ENCODE data around the gene HOXC10.

The HOXC10 gene

GRCh38 chr12:54017027-54017788 lies 32.3 kb downstream of the HOXC10 start:
- peak; percentile 74 to 98 for DNase-seq

GRCh38 chr12:54017878-54018467 lies 33.0 kb downstream of the HOXC10 start:
- peak; percentile 97 to 98 for DNase-seq

DNA sequence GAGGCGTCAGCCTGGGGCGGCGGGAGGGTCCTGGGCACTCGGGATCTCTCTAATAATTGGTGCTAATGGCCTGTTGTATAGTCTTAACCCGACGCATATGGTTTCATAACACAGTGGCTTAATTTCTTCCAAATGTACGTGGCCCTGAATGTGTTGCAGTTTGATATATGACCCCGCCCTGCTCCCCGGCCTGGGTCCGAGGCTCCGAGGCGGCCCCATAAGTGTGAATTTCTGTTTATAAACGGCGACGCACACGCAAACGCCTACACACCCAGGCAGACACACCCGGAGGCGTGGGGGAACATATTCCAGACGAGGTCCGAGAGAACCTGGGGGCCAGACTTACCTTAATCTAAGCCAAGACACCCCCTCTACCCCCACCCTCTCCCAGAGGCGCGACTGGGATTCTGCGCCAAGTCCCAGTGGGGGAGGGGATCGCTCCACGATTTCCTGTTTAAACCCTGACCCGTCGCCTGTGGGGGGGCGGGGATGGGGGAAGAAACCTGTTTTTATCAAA lies 33.6 kb downstream of the HOXC10 start:
- no peak for DNase-seq

- no peak for DNase-seq
Measured at GRCh38 chr12:54019091-54019811, 34.3 kb downstream of the HOXC10 start.

DNA sequence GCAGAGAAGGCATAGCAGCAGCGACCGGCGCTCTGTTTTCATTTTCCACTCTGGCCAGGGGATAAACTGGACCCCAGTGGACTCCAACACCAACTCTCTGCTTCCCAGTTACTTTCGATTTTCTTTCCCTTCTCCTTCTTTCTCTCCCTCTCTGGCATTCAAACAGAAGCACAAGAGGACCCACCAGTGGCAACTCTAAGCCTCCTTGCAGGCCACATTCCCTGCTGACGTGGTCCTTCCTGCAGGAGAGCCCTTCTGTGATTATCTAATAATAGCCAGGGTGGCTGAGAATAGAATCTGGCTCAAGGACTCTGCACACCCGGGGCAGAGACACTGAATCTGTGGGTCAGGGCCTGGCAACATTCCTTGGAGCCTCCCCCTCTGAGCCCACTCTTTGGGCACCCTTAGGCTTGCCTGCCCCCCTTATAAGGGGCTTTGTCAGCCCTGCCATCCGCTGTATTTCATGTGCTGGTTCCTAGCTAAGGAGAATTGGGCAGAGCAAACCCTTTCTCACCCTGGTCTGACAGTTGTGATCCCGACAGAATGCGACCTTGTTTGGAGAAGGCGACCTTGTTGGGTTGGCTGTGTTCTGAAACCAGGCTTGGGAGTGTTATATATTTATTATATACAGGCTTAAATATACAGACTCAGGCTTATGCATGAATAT lies 35.1 kb downstream of the HOXC10 start:
- no peak for DNase-seq

DNA sequence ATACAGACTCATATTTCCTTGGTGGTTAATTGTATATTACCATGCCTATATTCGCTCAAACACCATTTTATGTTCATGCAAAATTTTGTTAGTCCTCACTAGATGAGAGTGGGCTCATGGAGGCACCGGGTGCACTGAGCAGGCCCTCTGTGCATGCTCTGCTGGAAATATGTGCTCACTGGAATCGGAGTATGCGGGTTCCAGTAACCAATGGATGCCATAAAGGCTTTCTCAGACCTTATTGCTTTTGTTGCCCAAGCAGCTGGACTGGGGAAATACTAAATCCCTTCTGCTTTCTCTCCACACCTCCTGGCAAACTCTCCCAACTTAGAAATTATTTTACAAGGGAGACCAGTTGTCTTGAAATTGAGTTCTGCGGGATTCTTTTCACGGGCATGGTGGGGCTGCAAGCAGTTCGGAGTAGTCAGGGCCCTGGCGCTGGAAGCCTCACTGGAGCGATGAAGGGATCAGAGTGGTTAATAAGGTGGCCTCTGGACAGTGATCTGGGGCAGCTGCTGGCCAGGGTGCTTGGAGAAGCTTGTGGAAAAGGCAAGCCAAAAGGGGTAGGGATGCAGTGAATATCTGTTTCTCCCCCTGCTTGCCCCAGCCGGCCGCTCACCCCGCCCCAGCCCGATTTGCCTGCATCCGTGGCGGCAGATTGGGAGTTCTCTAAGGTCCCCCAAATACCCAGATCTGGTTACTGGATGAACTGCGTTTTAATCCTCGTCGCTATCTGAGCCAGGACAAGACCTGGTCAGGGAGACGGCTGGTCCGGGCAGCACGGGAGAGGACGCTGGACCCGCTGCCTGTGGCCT lies 35.9 kb downstream of the HOXC10 start:
- no peak for DNase-seq

DNA sequence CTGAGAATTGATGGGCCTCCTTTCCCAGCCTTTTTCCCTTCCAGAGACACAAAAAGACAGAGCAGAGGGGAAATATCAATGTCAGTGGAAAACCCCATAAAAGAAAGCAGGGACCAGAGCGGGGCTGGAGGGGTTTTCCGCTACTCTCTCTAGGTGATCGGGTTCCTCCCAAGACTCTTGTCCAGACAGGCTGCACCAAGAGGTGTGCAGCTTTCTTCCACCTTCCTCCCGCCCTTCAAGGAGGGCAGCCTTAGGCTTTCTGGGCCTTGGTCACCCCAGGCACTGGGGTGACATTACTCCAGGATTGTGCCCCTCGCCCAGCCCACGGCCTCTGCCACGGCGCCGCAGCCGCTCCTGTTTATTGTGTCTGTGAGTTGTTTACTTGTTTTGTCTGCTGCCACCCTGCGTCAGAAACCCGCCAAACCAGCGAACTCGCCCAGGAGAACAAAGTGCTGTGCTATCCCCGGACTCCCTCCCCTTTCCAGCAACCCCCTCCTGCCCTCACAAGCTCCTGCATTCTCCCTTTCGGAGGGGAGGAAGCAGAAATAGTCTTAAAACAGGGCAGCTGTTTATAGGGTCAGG lies 36.6 kb downstream of the HOXC10 start:
- DNase-seq, result no peak

GRCh38 chr12:54022960-54023884 lies 38.3 kb downstream of the HOXC10 start:
- no peak for DNase-seq

- DNase-seq, result no peak
Measured at GRCh38 chr12:54024127-54024526, 39.2 kb downstream of the HOXC10 start.

- DNase-seq, result no peak
Measured at GRCh38 chr12:54024581-54025305, 39.8 kb downstream of the HOXC10 start.

DNA sequence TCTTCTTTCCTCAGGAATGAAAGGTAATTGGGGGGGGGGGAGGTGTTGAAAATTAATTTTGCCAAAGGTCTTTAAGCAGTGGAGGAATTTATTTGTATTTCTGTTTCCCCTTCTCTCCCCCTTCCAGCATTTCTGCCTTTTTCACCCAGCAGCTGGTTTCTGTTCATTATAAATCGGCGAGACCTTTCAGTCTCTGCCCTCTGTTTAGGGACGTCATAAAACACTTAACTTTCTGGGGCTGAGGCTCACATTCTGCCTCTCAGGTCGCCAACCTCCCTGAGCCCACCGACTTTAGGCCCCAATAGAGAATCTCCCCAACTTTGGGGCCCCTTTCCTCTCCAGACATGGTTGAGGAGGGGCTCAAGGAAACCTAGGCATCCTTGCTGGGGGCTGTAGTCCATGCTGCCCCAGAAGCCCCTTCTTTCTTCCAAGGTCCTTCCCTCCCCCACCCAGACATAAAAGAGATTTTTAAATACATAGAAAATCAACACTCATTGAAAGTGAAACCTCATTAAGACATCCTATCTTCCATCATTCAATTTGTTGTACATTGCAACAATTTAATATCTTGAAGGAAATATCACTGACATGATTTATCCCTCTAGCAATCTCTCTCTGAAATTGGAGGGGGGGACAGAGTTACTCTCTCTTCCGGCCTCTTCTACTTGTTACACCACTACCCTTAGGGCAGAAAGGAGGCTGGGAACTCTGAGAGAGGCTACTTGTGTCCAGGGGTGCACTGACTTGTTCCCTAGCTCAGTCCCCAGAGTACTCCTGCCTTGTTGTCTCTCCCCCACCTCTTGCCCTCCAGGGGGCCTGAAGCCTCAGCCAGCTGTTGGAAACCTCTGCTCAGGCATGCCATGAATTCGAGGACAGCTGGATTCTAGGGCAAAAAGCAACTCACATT lies 40.8 kb downstream of the HOXC10 start:
- no peak for DNase-seq

- no peak for DNase-seq
Measured at GRCh38 chr12:54026640-54027441, 41.9 kb downstream of the HOXC10 start.

- DNase-seq, result no peak
Measured at GRCh38 chr12:54027442-54027786, 42.5 kb downstream of the HOXC10 start.

- no peak for DNase-seq
Measured at GRCh38 chr12:54028314-54029201, 43.6 kb downstream of the HOXC10 start, which contains the start of gene HOXC6. HOXC6 (plus strand) TSS chr12:54028440; CDS start chr12:54028522, 82 bp downstream.

DNA sequence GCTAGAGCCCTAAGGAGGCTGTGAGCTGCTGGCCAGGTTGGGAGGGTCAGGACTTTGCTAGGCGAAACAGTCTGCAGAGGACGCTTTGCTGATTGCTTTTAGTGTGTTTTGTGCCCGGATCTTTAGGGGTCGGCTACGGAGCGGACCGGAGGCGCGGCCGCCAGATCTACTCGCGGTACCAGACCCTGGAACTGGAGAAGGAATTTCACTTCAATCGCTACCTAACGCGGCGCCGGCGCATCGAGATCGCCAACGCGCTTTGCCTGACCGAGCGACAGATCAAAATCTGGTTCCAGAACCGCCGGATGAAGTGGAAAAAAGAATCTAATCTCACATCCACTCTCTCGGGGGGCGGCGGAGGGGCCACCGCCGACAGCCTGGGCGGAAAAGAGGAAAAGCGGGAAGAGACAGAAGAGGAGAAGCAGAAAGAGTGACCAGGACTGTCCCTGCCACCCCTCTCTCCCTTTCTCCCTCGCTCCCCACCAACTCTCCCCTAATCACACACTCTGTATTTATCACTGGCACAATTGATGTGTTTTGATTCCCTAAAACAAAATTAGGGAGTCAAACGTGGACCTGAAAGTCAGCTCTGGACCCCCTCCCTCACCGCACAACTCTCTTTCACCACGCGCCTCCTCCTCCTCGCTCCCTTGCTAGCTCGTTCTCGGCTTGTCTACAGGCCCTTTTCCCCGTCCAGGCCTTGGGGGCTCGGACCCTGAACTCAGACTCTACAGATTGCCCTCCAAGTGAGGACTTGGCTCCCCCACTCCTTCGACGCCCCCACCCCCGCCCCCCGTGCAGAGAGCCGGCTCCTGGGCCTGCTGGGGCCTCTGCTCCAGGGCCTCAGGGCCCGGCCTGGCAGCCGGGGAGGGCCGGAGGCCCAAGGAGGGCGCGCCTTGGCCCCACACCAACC lies 44.8 kb downstream of the HOXC10 start:
- no peak for DNase-seq

DNA sequence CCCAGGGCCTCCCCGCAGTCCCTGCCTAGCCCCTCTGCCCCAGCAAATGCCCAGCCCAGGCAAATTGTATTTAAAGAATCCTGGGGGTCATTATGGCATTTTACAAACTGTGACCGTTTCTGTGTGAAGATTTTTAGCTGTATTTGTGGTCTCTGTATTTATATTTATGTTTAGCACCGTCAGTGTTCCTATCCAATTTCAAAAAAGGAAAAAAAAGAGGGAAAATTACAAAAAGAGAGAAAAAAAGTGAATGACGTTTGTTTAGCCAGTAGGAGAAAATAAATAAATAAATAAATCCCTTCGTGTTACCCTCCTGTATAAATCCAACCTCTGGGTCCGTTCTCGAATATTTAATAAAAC lies 45.5 kb downstream of the HOXC10 start:
- no peak for DNase-seq
